HG03571 (cell line): ENCODE measurements around the gene PTPRU.

Experiments
- ATAC-seq: cut with Tn5 transposase; IDR thresholded peaks from one replicate; pipeline ENCODE4 v1.9.1; 2021; ENCODE audit not compliant: unreplicated experiment

The PTPRU gene

GRCh38 chr1:29243023-29243870 lies 6.9 kb downstream of the PTPRU start:
- ATAC-seq = no peak

- no peak for ATAC-seq
Measured at GRCh38 chr1:29243871-29244200, 7.5 kb downstream of the PTPRU start.

GRCh38 chr1:29245261-29245660 lies 8.9 kb downstream of the PTPRU start:
- ATAC-seq = no peak

- ATAC-seq = no peak
Measured at GRCh38 chr1:29245876-29246275, 9.6 kb downstream of the PTPRU start.

- ATAC-seq = no peak
Measured at GRCh38 chr1:29247044-29247443, 10.7 kb downstream of the PTPRU start.

- ATAC-seq = no peak
Measured at GRCh38 chr1:29247571-29248273, 11.4 kb downstream of the PTPRU start.

- ATAC-seq = no peak
Measured at GRCh38 chr1:29248409-29248808, 12.1 kb downstream of the PTPRU start.

GRCh38 chr1:29249170-29249691 lies 12.9 kb downstream of the PTPRU start:
- ATAC-seq = no peak

- ATAC-seq = no peak
Measured at GRCh38 chr1:29249951-29250581, 13.7 kb downstream of the PTPRU start.

- ATAC-seq = no peak
Measured at GRCh38 chr1:29251164-29252124, 15.1 kb downstream of the PTPRU start.

- no peak for ATAC-seq
Measured at GRCh38 chr1:29253180-29253579, 16.9 kb downstream of the PTPRU start.

GRCh38 chr1:29254346-29254745 lies 18.0 kb downstream of the PTPRU start:
- no peak for ATAC-seq

GRCh38 chr1:29255134-29255666 lies 18.9 kb downstream of the PTPRU start:
- no peak for ATAC-seq

GRCh38 chr1:29256394-29256793 lies 20.1 kb downstream of the PTPRU start:
- no peak for ATAC-seq

- ATAC-seq = no peak
Measured at GRCh38 chr1:29256979-29257804, 20.9 kb downstream of the PTPRU start.

GRCh38 chr1:29258189-29258975 lies 22.1 kb downstream of the PTPRU start:
- no peak for ATAC-seq

GRCh38 chr1:29258976-29259801 lies 22.9 kb downstream of the PTPRU start:
- no peak for ATAC-seq
